Cardiac muscle cell (in vitro differentiated cells and primary cell): ENCODE data around the gene RUNX2. TPM values are rescaled to one million over a fixed set of nuclear protein-coding genes. Genes with fewer than 3 reads are reported as not detected.

Experiments used
- DNase-seq, 2 donors: peaks; one replicate each; pipeline versions ENCODE4 v3.0.0 to v3.0.0-alpha.2; 2010 to 2017; ENCODE audit warnings: low read depth in 1 of 2, low spot score in 1 of 2
- H3K27ac ChIP-seq: fragments of 200-600 bp; sonication (generic); 2 replicates; pipeline ENCODE4 v1.5.1; 2016
- H3K27me3 ChIP-seq: fragments of 200-600 bp; sonication (generic); 2 replicates; pipeline ENCODE4 v1.6.0; 2016; ENCODE audit warnings: control low read depth
- H3K36me3 ChIP-seq: fragments of 200-600 bp; sonication (generic); 2 replicates; pipeline ENCODE4 v1.5.1; 2016; ENCODE audit warnings: control low read depth
- H3K4me1 ChIP-seq: fragments of 200-600 bp; sonication (generic); 2 replicates; pipeline ENCODE4 v1.8.1; 2017; ENCODE audit warnings: low read depth, mild to moderate bottlenecking, mixed run types
- H3K4me3 ChIP-seq: fragments of 200-600 bp; sonication (generic); 2 replicates; pipeline ENCODE4 v1.5.1; 2016; ENCODE audit warnings: mild to moderate bottlenecking
- H3K9me3 ChIP-seq: fragments of 200-600 bp; sonication (generic); 2 replicates; pipeline ENCODE4 v1.5.1; 2017; ENCODE audit warnings: low read depth, mild to moderate bottlenecking, control low read depth
- polyA plus RNA-seq: library from polyadenylated mRNA; unstranded; fragments of >200 nt; fragmentation: Nextera tagmentation; extraction: Ambion mirVana; gene quantifications from 2 replicates; pipeline ENCODE4 v1.2.1, GENCODE V29; 2016
- total RNA-seq: library from RNA; depleted of rRNA; stranded (reverse); fragments of >200 nt; gene quantifications from 2 replicates; pipeline ENCODE4 v1.2.3, GENCODE V29; 2016
- TF ChIP-seq, protein P1 (sequence below): IDR thresholded peaks from 2 replicates; pipeline ENCODE4 v1.5.1; 2012; ENCODE audit warnings: low read depth, mild to moderate bottlenecking, low read length

Gene RUNX2
- total and polyA plus RNA-seq, 2 experiments from 2014 or later: 1.6 to 1.9 TPM

GRCh38 chr6:45648262-45648620, 320.1 kb downstream of the RUNX2 start:
- no peaks in the 10 kb centered on the region for H3K9me3 ChIP-seq
- no peak for DNase-seq
- no peaks in the 10 kb centered on the region for H3K36me3 ChIP-seq
- no peak overlapping the region for H3K4me3 ChIP-seq
- H3K27ac ChIP-seq: no peak overlapping the region
- TF ChIP-seq, protein P1, sequence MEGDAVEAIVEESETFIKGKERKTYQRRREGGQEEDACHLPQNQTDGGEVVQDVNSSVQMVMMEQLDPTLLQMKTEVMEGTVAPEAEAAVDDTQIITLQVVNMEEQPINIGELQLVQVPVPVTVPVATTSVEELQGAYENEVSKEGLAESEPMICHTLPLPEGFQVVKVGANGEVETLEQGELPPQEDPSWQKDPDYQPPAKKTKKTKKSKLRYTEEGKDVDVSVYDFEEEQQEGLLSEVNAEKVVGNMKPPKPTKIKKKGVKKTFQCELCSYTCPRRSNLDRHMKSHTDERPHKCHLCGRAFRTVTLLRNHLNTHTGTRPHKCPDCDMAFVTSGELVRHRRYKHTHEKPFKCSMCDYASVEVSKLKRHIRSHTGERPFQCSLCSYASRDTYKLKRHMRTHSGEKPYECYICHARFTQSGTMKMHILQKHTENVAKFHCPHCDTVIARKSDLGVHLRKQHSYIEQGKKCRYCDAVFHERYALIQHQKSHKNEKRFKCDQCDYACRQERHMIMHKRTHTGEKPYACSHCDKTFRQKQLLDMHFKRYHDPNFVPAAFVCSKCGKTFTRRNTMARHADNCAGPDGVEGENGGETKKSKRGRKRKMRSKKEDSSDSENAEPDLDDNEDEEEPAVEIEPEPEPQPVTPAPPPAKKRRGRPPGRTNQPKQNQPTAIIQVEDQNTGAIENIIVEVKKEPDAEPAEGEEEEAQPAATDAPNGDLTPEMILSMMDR: no peak
- H3K4me1 ChIP-seq: no peaks in the 10 kb centered on the region
- H3K27me3 ChIP-seq: no peaks in the 10 kb centered on the region

- no peaks in the 10 kb centered on the region for H3K27me3 ChIP-seq
- H3K9me3 ChIP-seq: no peaks in the 10 kb centered on the region
- no peak overlapping the region for H3K4me3 ChIP-seq
- H3K4me1 ChIP-seq: no peaks in the 10 kb centered on the region
- no peak overlapping the region for H3K27ac ChIP-seq
- no peaks in the 10 kb centered on the region for H3K36me3 ChIP-seq
- TF ChIP-seq, protein P1: no peak
- peak in 1 of 2 donors; percentile 66 for DNase-seq
Measured at GRCh38 chr6:45650524-45651135, 322.5 kb downstream of the RUNX2 start.

GRCh38 chr6:45651301-45651700, 323.2 kb downstream of the RUNX2 start:
- Histone ChIP-seq H3K9me3 (no peaks in the 10 kb centered on the region), H3K36me3 (no peaks in the 10 kb centered on the region), H3K27ac (no peak overlapping the region), H3K27me3 (no peaks in the 10 kb centered on the region), H3K4me1 (no peaks in the 10 kb centered on the region), H3K4me3 (no peak overlapping the region)
- TF ChIP-seq, protein P1: no peak
- no peak for DNase-seq

DNA sequence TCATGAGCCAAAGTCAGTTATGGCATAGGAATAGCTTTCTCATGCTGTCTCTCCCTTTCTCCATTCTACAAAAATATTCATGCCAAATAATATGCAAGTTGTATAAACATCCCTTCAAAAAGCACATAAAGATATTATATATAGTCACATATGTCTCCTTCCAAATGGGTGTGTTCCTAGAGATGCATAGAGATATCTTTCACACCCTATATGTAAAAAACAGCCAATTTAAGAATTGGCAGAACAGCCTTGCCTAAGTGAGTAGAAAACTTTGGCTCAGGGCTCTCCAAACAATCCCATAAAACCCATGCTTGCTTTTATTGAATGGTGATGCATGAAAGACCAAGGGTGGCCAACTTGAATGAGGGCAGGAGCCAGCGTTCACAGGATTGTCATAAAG, 324.3 kb downstream of the RUNX2 start:
- DNase-seq: no peak
- Histone ChIP-seq H3K4me1 (no peaks in the 10 kb centered on the region), H3K9me3 (no peaks in the 10 kb centered on the region), H3K4me3 (no peak overlapping the region), H3K27ac (no peak overlapping the region), H3K36me3 (no peaks in the 10 kb centered on the region), H3K27me3 (no peaks in the 10 kb centered on the region)
- TF ChIP-seq, protein P1: no peak

DNA sequence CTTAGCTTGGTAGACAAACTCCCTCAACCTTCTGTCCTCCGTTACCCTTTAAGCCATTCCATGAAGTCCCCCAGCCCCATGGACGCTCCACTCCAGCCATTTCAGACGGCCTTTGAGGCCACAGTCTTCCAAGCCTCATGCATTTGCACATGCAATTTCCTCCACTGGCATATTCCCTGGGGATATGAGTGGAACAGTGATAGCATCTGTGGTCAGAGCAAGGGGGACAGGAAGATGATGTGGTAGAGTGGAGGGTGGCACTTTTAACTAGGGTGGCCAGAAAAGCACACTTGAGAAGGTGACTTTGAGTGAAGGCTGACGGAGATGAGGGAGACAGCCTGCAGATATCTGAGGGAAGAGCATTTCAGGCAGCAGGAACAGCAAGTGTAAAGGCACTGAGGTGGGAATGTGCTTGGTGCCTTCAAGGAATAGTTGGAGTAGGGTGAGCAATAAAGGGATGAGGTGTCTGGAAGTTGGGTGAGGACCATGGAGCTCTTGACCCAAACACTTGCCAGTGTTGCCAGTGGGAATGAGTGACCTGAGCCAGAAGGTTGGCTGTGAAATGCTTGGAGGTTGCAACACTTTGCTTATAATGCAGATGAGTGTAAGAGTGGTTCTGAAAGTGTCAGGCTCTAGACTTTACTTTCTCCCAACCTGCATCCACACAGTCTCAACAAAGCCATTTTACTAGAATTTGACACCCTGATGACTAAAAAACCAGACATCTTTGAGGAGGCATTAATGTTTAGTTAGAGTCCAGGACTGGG, 325.2 kb downstream of the RUNX2 start:
- TF ChIP-seq, protein P1: no peak
- H3K9me3 ChIP-seq: no peaks in the 10 kb centered on the region
- no peak overlapping the region for H3K4me3 ChIP-seq
- no peak overlapping the region for H3K27ac ChIP-seq
- no peaks in the 10 kb centered on the region for H3K4me1 ChIP-seq
- no peaks in the 10 kb centered on the region for H3K36me3 ChIP-seq
- H3K27me3 ChIP-seq: peaks cover 4% of the 10 kb centered on the region
- no peak for DNase-seq
